GM21717 (cell line): ENCODE results near the gene ELP5.
A peak's percentile ranks its signal among the peaks of the same experiment; 100 is the strongest.

Source experiments
- ATAC-seq: cut with Tn5 transposase; IDR thresholded peaks from one replicate; pipeline ENCODE4 v1.9.1; 2021; ENCODE audit warnings: mild to moderate bottlenecking, moderate library complexity; ENCODE audit not compliant: unreplicated experiment

ELP5 gene

GRCh38 chr17:7282752-7283321, 30.8 kb downstream of the ELP5 start:
- ATAC-seq, result no peak

GRCh38 chr17:7283471-7284216, 31.6 kb downstream of the ELP5 start:
- ATAC-seq, result no peak

DNA sequence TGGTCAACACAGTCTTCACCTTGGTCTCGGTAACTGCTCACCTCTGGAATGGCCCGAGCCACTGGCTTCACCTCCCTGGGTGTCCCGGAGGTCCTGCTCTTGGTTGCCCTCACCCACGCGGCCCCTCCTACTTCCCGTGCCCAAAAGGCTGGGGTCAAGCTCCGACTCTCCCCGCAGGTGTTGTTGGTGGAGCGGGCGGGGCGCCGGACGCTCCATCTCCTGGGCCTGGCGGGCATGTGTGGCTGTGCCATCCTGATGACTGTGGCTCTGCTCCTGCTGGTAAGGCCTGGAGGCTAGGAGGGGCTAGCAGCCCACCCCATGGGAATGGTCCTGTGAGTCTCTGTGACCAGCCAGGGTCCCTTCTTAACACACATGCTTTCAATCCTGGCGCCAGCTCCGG, 32.9 kb downstream of the ELP5 start:
- ATAC-seq, result no peak

DNA sequence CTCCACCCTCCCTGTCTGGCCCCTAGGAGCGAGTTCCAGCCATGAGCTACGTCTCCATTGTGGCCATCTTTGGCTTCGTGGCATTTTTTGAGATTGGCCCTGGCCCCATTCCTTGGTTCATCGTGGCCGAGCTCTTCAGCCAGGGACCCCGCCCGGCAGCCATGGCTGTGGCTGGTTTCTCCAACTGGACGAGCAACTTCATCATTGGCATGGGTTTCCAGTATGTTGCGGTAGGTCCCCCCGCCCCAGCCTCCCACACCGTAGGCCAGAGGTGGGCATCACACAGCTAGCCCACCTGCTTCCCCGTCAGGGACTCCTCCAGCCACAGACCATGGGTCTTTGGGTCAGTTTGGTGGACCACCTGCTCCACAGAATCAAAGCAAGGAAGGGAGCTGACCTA, 33.7 kb downstream of the ELP5 start:
- no peak for ATAC-seq

DNA sequence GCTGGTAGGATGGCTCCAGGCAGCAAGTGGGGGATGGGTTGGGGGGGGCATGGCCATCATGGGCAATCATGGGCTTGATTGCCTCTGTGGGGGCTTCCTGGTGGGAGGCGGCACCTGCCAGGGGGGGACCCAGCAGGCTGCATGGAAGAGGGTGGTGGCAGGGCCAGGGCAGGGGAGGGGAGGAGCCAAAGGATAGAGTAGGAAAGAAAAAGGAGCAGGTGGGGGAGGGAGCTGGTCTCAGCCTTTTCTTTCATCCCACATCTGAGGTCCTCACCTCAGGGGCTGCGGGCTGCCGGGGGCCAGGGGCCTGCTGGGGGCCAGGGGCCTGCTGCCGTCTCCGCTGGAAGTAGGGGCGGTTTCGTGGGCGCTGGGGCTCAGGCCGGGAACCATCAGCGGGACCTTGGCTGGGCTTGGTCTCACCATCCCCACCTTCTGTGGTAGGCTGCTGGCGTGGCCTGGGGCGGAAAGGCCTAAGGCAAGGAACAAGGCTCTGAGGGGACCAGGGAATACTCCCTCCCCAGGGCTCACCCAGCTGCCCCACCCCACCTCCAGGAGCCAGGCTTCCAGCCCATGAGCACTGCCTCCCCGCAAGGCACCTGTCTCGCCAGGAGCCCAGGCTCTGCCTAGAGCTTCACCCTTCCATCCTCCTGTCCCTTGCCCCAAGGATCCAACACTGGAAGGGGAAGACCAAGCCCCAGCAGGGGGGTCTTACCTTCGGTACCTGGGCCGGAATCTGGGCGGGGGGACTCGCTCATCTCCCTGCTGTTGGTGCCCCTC, 37.4 kb downstream of the ELP5 start:
- no peak for ATAC-seq

- ATAC-seq, result no peak
Observed at GRCh38 chr17:7290166-7290565, 38.2 kb downstream of the ELP5 start.

GRCh38 chr17:7290685-7291084, 38.7 kb downstream of the ELP5 start:
- no peak for ATAC-seq

DNA sequence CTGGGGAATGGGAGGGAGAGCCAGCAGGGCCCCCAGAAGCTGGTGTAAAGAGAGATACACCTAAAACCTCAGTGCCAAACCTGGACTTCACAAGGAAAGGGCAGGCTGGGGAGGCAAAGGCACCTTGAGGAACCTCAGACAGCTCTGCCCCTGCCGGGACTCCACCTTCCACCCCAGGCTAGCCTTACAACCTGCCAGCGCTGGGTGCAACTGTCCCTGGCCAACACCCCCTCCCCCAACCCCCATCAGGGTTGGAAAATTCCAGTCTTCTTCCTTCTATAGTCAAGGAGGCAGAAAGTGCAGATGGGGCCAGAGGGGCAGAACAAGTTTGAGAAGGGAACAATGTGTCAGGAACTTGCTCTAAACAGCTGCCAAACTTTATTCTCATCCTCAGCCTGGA, 40.2 kb downstream of the ELP5 start:
- no peak for ATAC-seq

GRCh38 chr17:7292729-7293128, 40.7 kb downstream of the ELP5 start:
- no peak for ATAC-seq

DNA sequence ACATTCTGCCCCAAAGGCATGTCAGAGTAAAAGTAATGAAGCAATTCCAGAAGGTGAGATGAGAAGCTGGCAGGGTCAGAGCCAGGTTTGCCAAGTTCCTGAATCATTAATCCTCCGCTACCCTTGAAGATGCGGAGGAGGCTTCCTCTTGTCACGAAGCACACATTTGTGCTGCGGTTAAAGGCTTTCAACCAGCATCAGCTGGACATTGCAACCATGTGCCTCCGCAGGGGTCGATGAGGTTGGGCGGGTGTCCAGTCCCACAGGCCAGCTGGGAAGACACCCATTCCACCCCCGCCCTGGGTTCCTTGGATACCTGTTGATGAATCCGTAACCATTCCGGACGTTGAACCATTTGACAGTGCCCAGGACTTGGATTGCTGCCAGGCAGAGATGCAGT, 41.1 kb downstream of the ELP5 start:
- ATAC-seq, result no peak

- ATAC-seq, result no peak
Observed at GRCh38 chr17:7293816-7294613, 42.0 kb downstream of the ELP5 start.

DNA sequence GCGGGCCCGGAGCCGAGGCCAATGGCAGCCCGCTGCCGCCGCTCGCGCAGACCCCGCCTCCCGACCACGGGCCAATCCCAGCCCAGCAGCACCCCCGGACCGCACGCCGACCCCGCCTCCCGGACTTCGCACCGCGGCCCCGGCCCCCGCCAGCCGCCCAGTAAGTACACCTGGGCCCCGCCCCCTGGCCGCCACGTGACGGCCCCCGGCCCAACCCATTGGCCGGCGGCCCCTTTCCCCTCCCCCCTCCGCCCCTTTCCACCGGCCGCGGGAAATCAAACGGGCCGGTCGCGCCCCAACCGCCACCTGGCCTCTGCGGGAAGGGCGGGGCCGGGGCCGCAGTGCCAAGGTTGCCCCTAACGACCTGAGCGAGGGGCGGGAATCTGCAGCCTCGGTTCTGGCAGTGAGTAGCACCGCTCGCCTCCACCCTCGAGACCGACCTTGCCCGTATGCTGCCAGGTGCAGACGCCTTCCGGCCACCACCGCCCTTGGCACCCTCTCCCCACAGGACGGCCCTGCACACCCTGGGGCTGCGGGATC, 42.7 kb downstream of the ELP5 start, which contains the start of gene YBX2:
Gene YBX2, minus strand, starts transcription at position 26 of the 540 bp plus-strand sequence. CDS start 139 bp downstream, outside the sequence.
- ATAC-seq, result no peak

- ATAC-seq, result no peak
Observed at GRCh38 chr17:7295230-7296180, 43.5 kb downstream of the ELP5 start.

DNA sequence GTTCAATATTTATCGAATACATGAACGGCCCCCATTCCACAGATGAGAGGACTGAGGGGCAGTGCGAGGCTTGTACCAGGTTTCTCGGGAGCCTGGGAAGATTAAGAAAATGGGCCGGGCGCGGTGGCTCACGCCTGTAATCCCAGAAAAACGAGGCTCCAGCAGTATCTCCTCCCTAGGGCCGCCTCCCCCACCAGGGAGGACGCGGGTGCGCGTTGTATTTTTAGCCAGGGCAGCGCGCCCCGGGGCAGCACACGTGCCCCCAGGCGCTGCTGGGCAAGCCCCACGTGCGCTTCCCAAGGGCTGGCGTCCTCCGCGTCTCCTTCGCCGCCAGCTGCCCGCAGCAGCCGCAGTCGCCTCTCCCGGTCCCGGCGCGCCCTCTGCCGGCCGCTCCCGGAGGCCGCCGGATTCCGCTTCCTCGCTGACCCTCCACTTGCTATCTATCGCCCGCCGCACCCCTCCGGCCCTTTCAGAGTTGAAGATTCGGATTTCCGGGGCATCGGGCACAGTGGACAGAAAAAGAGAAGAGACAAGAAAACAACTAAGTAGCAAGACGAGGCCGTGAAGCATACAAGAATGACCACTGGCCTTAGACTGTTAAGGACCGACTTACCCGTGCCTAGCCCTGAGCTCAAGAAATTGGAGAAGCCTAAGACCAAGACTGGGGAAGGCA, 44.3 kb downstream of the ELP5 start:
- ATAC-seq, result no peak

- no peak for ATAC-seq
Observed at GRCh38 chr17:7304179-7304578, 52.2 kb downstream of the ELP5 start.

GRCh38 chr17:7306911-7307685, 55.1 kb downstream of the ELP5 start, which contains the start of gene EIF5A:
EIF5A (plus strand) TSS chr17:7307628; CDS start chr17:7309636, 2,008 bp downstream.
- ATAC-seq, result peak; percentile 57

DNA sequence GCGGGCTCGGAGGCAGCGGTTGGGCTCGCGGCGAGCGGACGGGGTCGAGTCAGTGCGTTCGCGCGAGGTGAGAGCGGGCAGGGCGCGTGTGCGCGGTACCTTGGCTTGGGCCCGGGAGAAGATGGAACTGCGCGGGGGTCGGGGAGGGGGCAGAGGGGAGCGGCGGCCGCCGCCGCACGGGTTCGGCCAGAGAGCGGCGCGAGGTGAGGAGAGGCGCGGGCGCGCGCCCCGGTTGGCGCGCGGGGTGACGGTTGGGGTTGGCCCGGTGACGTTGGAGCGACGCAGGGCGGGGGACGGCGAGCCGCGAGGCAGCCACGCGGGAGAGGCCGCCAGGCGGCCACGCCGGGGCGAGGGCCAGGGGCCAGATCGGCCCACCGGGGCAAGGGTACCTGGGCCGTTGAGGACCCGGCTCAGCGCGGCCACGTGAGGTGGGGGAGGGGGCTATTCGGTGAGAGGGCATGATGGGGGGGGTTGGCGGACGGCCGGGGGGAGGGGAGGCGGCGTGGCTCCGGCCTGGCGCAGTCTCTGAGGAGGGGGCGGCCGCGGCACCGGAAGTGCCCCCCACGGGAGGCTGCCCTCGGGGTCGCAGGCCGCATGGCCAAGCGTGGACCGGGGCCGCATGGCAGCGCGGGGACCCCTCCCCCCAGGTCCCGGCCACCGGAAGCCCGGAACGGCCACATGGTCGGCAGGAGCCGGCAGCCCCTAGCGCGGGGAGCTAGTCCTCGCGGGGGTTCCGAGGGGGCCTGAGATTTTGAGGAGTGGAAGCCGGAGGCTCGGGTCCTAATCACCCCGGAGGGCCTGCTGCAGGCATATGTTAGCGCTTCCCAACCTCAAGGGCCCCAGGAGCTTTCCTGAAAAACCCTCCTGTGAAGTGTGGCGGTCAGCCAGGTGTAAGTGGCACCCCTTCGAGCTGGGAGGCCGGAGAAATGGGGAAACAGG, 55.9 kb downstream of the ELP5 start:
- peak; percentile 9 for ATAC-seq
